IMR-90 (cell line): Measurements from ENCODE around the gene LYSMD3.

Experiments
- BHLHE40 ChIP-seq: fragments of 150-350 bp; IDR thresholded peaks from 2 replicates; pipeline ENCODE4 v1.6.1; 2016; ENCODE audit warnings: mild to moderate bottlenecking, low read depth, low read length
- CEBPB ChIP-seq: IDR thresholded peaks from 2 replicates; pipeline ENCODE4 v1.6.1; 2012; ENCODE audit warnings: low read depth, low read length, improper control_type of control experiment
- ELK1 ChIP-seq: fragments of 150-350 bp; IDR thresholded peaks from 2 replicates; pipeline ENCODE4 v1.6.1; 2016; ENCODE audit warnings: low read depth, mild to moderate bottlenecking, low read length, moderate library complexity, borderline replicate concordance
- MAFK ChIP-seq: IDR thresholded peaks from 2 replicates; pipeline ENCODE4 v1.6.1; 2012; ENCODE audit warnings: low read depth, low read length, improper control_type of control experiment
- MAZ ChIP-seq: IDR thresholded peaks from 2 replicates; pipeline ENCODE4 v1.6.1; 2012; ENCODE audit warnings: low read depth, mild to moderate bottlenecking, low read length, improper control_type of control experiment, moderate library complexity, borderline replicate concordance
- MXI1 ChIP-seq: IDR thresholded peaks from 2 replicates; pipeline ENCODE4 v1.6.1; 2012; ENCODE audit warnings: low read depth, mild to moderate bottlenecking, low read length, moderate library complexity, borderline replicate concordance
- POLR2A ChIP-seq: IDR thresholded peaks from 2 replicates; pipeline ENCODE4 v1.6.1; 2012; ENCODE audit warnings: mild to moderate bottlenecking, low read depth, low read length
- RFX5 ChIP-seq: IDR thresholded peaks from 2 replicates; pipeline ENCODE4 v1.8.0; 2012; ENCODE audit warnings: low read depth, mild to moderate bottlenecking, low read length, moderate library complexity
- USF2 ChIP-seq: fragments of 150-350 bp; IDR thresholded peaks from 2 replicates; pipeline ENCODE4 v1.6.1; 2017; ENCODE audit warnings: mild to moderate bottlenecking, antibody characterized with exemption, low read length, low read depth
- TF ChIP-seq, protein P1 (sequence below): conservative IDR thresholded peaks from 2 replicates; pipeline ENCODE4 v1.5.1; 2012; ENCODE audit warnings: mild to moderate bottlenecking, low read depth, low read length, improper control_type of control experiment

GRCh38 chr5:90569084-90569483 is 39.7 kb upstream of the LYSMD3 start:
- TF ChIP-seq ELK1 (no peak), POLR2A (no peak), RFX5 (no peak), CEBPB (no peak), MAFK (no peak), MXI1 (no peak), MAZ (no peak), BHLHE40 (no peak), USF2 (no peak)
- TF ChIP-seq, protein P1, sequence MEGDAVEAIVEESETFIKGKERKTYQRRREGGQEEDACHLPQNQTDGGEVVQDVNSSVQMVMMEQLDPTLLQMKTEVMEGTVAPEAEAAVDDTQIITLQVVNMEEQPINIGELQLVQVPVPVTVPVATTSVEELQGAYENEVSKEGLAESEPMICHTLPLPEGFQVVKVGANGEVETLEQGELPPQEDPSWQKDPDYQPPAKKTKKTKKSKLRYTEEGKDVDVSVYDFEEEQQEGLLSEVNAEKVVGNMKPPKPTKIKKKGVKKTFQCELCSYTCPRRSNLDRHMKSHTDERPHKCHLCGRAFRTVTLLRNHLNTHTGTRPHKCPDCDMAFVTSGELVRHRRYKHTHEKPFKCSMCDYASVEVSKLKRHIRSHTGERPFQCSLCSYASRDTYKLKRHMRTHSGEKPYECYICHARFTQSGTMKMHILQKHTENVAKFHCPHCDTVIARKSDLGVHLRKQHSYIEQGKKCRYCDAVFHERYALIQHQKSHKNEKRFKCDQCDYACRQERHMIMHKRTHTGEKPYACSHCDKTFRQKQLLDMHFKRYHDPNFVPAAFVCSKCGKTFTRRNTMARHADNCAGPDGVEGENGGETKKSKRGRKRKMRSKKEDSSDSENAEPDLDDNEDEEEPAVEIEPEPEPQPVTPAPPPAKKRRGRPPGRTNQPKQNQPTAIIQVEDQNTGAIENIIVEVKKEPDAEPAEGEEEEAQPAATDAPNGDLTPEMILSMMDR: no peak
